GM12872 (cell line): ENCODE data around the gene OXNAD1.

Source experiments
- CTCF ChIP-seq: IDR thresholded peaks from 3 replicates; pipeline ENCODE4 v1.5.1; 2011; ENCODE audit warnings: low read depth, mild to moderate bottlenecking, low read length, moderate library complexity; ENCODE audit not compliant: insufficient read depth

Gene OXNAD1

GRCh38 chr3:16254916-16255315 lies 10.1 kb upstream of the OXNAD1 start:
- TF ChIP-seq CTCF, result no peak

GRCh38 chr3:16255326-16255725 lies 9.7 kb upstream of the OXNAD1 start:
- no peak for TF ChIP-seq CTCF

GRCh38 chr3:16255726-16256125 lies 9.3 kb upstream of the OXNAD1 start:
- no peak for TF ChIP-seq CTCF

- TF ChIP-seq CTCF, result no peak
These were observed 7.7 kb upstream of the OXNAD1 start for GRCh38 chr3:16257309-16257708.

- no peak for TF ChIP-seq CTCF
These were observed 6.8 kb upstream of the OXNAD1 start for GRCh38 chr3:16258177-16258576.

GRCh38 chr3:16258866-16259265 lies 6.1 kb upstream of the OXNAD1 start:
- no peak for TF ChIP-seq CTCF

GRCh38 chr3:16260046-16260445 lies 5.0 kb upstream of the OXNAD1 start:
- no peak for TF ChIP-seq CTCF

- TF ChIP-seq CTCF, result no peak
These were observed 2.8 kb upstream of the OXNAD1 start for GRCh38 chr3:16262174-16262573.
